Amniotic epithelial cell (primary cell): Measurements from ENCODE around the gene ABCG2.
"Not testable (repeated sequence)": the region's sequence is repeated elsewhere in the genome, so short reads cannot be mapped to it uniquely, and the experiment has no call there.

Source experiments
- DNase-seq: peaks from one replicate; pipeline ENCODE4 v3.0.0-alpha.2; 2010; ENCODE audit warnings: low read depth

The ABCG2 gene

DNA sequence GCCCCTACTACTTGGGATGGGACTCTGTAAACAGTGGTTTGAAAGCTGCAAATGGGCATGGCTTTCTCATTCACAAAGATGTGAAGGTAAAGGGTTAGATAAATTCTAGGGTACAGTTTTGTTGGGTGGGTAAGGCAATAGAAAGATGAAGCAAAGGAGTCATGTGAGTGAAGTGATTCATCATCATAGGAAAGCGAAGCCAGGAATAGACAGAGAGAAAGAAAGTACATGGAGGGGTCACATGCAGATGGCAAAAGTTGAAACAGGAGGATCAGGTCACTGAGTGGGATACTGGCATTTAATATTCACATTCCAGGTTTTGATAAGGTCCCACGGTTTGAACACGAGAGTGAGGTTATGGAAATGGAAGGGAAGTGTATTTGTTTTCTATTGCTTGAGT lies 8.2 kb upstream of the ABCG2 start:
- no peak for DNase-seq

DNA sequence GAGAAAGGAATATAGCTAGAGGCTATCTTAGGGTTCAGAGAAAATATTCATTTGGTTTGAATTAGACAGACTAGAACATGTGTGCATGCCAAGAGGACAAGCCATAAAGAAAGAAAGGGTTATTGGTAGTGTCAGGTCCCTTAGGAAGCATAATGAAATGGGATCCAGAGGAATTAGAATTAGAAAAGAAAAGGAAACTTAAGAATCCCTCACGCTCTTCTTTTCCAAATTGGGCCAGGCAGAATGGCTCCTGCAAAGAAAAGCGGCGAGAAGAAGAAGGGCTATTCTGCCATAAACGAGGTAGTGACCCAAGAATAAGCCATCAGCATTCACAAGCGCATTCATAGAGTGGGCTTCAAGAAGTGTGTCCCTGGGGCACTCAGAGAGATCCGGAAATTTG lies 4.9 kb upstream of the ABCG2 start:
- no peak for DNase-seq

DNA sequence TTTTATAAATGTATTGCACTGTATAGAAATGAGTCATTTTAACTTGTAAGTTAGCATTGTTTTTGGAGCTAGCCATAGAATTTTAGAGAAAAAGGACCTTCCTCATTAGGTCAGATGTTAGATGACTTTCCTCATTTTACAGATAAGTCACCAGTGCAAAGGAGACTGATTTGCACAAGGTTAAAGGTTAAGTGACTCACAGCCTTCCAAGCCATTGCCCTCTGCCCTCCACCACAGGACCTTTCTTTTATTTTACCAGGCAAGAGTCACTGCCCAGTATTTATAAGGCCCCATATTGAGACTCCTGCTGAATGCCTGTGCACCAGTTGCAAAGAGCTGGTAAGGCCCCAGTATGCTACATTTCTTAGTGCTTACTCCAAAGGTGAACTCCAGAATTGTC lies 4.2 kb upstream of the ABCG2 start:
- no peak for DNase-seq

DNA sequence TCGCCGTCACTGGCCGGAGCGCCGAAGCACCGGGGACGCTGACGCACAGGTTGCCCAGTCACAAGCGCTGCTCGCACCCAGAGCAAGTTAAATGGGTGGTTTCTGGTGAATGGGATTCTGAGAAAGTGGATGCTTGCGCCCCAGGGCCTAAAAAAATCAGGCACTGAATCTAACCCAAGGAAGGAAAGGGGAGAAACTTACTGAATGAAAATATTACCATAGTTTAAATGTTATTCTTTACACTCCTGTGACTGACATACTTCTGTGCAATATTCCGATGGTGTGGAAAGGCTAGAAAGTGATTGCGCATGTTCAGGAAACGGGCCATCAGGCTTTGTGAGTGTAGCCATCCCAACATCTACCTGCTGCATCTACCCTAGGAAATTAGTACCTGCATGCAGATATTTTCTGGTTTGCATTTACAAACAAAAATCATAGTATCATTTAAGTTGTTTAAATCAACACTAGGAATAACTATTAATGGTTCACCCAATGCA lies 838 bp upstream of the ABCG2 start:
- no peak for DNase-seq

DNA sequence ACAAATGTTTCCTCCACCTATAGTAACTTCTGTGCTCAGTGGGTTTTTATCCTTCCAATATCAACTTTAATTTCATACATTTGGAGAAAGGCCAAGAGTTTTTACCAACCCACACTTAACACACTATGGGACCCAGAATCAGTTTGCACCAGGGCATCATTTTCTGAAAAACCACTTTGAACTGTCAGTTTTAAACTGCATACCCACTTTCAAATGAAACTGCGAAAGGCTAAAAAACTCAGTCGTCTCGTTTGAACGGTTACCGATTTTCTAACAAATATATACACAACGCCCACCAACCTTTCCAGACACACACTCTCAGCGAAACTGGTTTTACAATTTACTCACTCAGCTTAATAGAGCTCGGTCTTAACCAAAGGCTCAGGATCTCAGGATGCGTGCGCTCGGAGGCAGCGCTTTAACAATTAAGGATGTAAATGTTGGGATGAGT lies 376 bp downstream of the ABCG2 start:
- DNase-seq, result no peak

DNA sequence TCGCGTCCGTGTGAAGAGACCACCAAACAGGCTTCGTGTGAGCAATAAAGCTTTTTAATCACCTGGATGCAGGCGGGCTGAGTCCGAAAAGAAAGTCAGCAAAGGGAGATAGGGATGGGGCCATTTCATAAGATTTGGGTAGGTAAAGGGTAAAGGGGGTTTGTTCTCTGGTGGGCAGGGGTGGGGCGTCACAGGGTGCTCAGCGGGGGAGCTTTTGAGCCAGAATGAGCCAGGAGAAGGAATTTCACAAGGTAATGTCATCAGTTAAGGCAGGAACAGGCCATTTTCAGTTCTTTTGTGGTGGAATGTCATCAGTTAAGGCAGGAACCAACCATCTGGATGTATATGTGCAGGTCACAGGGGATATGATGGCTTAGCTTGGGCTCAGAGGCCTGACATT lies 6.1 kb downstream of the ABCG2 start:
- not testable (repeated sequence) for DNase-seq

DNA sequence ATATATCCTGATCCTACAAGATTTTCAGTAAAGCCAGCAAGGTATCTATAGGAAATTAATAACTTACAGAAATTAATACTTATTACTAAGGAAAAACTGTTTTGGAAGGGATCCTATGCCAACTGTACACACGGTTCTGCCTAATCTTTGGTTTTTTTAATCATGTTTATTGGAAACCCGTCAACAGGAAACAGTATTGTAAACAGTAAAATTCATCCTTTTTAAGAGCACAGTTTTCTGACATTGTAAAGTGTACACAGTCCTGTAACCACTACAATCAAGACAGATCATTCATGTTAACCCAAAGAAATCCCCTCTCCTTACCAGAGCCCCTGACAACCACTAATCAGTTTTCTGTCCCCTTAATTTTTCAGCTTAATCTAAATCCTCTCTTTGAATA lies 9.9 kb downstream of the ABCG2 start:
- DNase-seq, result no peak

DNA sequence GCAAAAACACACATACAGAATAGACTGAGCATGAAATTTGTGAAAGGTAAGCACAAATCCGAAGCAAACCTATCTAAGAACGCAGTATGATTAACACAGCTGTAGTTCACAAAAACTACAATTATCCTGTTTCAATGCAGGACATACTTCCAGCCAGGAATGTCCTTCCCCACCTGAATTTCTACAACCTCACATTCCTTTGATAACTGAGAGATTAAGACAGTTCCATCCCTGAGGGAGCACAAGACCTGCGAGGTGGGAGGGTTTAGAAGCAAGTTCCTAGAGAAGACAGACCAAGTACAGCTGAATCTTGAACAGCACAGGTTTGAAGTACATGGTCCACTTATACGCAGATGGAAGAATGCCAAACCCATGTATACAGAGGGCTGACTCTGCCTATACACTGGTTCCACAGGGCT lies 10.6 kb downstream of the ABCG2 start:
- DNase-seq, result no peak

DNA sequence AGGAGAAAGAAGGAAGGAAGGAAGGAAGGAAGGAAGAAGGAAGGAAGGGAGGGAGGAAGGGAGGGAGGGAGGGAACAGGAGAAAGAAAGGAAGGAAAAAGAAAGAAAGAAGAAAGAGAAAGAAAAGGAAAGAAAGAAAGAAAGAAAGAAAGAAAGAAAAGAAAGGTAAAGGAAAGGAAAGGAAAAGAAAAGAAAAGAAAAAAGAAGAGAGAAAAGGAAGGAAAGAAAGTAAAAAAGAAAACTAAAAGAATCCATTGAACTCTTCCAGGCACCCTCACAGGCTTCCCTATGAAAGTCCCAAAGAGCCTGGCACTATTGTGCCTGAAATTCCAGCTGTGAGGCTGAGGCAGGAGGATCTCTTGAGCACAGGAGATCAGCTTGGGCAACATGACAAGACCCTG lies 11.5 kb downstream of the ABCG2 start:
- no peak for DNase-seq

DNA sequence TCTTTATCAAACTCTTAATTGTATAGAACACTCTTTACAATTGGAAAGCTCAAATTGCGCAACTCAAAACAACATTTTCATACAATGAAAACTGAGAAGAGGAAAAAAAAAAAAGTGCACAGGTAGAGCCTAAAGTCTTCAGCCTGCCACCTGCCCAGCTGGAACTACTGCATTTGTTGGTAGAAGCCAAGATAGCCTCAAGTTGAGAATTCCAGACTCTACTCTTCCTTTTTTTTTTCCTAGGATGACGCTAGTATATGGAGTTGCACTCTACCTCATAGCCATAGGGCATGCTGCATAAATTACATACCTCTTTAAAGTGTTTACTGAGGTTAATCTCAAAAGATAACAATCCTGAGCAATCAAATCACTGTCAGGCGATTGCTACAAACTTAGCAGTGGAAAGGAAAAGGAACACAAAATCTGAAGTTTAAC lies 13.6 kb downstream of the ABCG2 start:
- DNase-seq, result no peak

DNA sequence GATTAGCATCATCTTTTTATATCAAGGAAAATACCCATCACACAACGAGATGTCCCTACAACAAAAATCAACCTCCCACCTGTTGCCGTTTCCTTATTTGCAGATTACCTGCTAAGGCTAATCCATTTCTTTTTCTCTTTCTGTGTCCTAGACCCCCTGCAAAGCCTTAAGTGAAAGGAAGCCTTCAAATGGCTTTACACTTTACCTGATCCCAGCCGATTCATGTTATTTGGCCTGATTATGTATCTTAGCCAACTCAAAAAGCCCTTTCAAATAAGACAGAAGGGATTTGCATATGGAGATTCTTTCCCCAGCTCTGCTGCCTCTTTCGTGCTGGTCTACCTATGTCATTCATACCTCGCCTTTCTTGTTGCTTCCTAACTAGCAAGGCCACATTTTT lies 14.4 kb downstream of the ABCG2 start:
- no peak for DNase-seq

DNA sequence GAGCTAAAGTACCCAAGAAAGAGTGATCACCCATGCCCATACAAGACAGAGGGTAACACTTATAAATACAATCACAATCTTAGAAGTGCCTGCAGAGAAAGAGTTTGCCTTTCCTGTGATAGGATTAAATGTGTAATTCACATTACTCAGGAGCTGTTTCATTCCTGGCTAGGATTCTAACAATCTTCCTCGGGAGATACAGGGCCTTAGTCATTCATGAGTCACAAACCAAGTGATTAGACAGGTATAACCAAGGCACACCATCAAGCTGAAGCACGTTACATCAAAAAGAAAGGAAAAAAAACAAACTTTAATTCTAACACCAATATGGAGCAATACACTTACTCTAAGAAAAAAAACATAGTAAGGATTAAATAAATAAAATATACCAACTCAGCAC lies 14.9 kb downstream of the ABCG2 start:
- peak; percentile 86 for DNase-seq

DNA sequence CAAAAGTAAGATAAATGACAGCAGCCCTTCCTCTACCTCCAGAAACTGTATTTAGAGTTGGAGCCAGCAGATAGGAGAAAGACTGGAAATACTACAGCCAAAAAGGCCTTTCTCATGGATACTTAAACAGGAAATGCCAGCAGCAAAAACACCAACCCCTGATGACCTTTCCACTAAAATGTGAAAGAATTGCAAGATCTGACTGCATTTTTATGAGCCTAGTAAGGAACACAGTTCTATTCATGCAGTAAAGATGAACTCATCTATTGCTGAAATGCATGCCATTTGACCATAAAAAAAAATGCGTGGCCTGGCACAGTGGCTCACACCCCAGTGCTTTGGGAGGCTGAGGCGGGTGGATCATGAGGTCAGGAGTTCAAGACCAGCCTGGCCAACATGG lies 19.9 kb downstream of the ABCG2 start:
- DNase-seq, result peak; percentile 92

DNA sequence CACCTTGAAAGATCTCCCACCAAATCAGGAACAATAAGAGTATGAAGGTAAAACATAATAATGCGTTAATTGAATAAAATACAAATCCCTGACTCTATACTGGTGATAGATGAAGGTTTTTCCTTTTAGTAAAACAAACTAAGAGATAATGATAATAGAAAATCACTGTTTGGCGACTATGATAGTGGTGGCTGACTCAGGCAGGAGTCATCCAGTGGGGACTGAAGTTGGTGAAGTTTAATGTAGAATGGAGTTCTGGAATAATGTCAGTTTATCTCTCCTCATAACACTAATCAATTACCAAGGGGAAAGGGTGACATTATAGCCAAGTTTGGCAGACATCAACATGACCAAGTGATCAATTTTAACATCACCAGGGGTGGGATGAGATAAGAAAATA lies 21.3 kb downstream of the ABCG2 start:
- no peak for DNase-seq

DNA sequence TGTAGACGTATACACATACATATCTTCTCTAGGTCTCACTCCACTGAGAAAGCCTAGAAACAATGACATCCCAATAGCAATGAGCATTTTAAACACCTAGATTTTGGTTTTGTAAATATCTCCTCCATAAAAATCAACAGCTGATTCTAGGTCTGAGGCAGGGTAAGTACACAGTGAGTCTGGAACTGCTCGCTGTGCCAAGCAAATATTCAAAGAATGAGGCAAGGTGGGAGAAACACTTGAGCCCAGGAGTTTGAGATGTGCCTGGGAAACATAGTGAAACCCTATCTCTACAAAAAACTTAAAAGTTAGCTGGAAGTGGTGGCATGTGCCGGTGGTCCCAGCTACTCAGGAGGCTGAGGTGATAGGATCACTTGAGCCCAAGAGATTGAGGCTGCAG lies 22.2 kb downstream of the ABCG2 start:
- DNase-seq, result no peak

DNA sequence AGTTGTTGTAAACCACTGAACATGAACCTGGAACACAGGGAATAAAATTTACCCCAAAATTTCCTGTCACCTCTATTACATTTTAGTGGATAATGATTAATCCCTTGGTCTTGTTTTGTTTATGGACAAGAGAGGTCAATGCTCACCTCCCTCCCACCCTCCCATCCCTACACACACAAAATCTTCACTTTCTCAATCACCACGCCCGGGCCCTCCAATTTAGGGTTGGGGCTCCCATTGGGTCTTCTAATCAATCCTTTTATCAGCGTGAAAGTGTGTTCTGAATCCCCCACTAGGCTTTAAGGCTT lies 23.1 kb downstream of the ABCG2 start:
- no peak for DNase-seq

DNA sequence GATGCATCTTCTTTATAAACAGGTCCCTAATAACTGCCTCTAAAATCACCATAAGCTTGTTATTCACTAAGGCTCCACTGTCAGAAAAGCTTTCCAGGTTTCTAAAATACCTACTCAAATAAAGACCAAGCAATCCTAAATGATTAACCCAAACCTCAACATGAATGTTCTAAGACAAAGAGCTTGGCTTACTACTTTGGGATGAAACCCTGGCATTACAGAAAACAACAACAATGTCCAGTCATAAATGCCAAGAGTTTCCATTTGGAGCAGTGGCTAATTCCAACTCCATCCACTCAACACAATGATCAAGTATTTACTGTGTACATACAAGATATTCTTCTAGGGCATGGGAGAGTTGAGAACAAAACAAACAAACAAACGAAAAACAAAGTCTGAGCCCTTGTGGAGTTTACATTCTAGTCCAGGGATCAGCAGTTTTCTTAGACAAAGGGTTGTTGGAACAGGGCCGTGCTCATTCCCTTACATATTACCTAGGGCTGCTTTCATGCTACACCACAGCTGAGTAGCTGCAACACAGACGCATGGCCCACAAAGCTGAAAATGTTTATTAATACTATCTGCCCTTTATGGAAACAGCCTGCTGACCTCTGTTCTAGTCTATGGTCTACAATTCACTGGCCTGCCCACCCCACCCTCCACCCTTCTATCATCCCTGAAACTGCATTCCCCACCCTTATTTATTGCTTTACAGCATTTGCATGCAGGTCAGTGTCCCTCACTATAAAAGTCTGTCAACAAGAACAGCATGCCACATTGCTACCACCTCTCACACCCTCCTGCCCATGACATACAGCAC lies 23.7 kb downstream of the ABCG2 start:
- no peak for DNase-seq

DNA sequence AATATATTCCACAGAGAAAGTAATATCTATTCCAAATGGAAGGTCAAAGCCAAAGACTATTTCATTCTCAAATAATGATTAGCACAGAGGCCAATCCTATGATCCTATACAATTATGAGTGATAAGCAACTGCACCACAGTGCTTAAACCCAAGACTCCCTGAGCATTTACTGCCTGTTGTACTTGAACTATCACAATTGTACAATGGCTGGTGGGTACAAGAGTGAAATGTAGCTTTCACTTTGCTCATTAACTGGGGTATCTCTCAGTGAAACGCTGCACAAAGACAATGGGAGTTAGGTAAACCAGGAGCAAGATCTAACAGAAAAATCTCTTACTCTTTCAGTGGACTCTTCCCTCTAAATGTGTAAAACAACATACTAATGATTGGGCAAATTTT lies 24.3 kb downstream of the ABCG2 start:
- no peak for DNase-seq

DNA sequence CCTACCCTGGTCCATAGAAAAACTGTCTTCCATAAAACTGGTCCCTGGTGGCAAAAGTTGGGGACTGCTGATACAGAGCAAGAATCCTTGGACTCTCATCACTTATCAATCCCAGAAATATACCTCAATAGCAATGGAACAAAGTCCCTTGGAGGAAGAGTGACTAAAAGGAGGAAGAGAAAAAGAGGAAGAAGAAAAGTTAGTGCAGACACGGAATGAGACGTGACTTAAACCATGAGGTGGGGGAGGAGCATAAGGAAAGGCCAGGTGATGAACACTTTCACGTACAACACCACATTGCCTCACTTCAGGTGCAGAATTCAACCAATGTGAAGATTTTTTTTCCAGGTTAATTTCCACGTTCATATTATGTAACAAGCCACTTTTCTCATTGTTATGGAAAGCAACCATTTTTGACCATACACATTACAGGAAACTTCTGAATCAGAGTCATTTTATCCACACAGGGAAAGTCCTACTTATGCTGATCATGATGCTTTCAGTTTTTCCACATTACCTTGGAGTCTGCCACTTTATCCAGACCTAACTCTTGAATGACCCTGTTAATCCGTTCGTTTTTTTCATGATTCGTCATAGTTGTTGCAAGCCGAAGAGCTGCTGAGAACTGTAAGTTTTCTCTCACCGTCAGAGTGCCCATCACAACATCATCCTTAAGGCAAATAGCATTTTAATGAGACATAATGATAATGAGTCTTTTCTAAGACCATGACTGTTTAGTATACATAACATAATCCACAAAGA lies 27.7 kb downstream of the ABCG2 start:
- DNase-seq, result peak; percentile 64

DNA sequence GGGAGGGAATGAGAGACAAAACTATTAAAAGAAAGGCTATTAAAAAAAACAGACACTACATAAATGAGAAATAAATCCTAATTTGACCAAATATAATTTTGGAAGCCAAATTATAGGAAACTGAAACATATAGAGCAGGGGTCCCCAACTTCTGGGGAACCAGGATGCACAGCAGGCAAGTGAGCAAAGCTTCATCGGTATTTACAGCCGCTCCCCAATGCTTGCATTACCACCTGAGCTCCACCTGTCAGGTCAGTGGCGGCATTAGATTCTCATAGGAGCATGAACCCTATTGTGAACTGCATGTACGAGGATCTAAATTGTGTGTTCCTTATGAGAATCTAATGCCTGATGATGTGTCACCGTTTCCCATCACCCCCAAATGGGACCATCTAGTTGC lies 28.4 kb downstream of the ABCG2 start:
- no peak for DNase-seq

DNA sequence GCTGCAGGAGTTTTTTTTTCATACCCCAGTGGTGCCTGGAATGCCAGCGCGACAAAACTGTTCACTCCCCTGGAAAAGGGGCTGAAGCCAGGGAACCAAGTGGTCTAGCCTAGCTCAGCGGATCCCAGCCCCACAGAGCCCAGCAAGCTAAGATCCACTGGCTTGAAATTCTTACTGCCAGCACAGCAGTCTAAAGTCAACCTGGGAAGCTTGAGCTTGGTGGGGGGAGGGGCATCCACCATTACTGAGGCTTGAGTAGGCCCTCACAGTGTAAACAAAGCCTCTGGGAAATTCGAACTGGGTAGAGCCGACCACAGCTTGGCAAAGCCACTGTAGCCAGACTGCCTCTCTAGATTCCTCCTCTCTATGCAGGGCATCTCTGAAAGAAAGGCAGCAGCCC lies 36.2 kb downstream of the ABCG2 start:
- not testable (repeated sequence) for DNase-seq

DNA sequence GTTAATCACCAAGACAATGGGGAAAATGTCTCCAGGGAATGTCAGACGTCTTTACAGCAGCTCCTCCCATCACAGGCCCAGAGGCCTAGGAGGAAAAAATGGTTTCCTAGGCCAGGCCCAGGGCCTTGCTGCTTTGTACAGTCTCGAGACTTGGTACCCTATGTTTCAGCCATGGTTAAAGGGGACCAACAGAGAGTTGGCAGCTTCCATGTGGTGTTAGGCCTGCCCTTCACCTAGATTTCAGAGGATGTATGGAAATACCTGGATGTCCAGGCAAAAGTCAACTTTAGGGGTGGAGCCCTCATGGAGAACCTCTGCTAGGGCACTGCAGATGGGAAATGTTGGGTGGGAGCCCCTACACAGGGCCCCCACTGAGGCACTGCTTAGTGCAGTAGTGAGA lies 38.5 kb downstream of the ABCG2 start:
- DNase-seq, result no peak

DNA sequence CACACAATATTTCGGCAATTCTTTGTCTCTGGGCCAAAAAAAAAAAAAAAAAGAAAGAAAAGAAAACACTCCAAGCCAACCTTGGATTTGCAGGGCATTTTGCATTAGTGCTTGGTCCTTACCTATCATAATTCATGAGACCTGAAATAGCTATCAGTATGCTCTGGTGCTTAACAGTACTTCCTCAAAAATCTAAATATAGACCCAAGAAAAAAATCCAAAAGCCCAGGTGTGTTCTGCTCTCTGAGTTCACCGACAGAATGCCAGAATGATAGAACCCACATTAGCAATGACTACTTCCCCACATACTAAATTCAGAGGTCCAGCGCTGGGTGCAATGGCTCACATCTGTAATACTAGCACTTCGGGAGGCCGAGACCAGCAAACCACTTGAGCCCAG lies 42.9 kb downstream of the ABCG2 start:
- DNase-seq, result no peak

DNA sequence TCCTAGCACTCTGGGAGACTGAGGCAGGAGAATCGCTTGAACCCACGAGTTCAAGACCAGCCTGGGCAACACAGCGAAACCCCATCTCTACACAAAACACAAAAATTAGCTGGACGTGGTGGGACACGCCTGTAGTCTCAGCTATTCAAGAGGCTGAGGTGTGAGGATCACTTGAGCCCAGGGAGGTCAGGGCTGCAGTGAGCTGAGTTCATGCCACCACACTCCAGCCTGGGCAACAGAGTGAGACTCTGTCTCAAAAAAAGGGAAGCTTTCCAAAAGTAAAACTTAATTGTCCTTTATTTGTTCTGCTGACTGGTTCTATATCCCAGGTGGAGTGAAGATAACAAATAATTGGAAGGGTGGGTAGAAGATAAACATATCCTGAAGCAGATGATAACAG lies 45.6 kb downstream of the ABCG2 start:
- no peak for DNase-seq
